Common myeloid progenitor, CD34-positive (primary cell): ENCODE results near the gene FAT2.
A peak's percentile ranks its signal among the peaks of the same experiment; 100 is the strongest.
"Not testable (repeated sequence)": the region's sequence is repeated elsewhere in the genome, so short reads cannot be mapped to it uniquely, and the experiment has no call there.

Experiments
- CTCF ChIA-PET: fragments of 350-600 bp; sonication (Branson Sonifier 250); formaldehyde crosslinking; loops from one replicate; lab custom pipeline; 2021; ENCODE audit warnings: antibody characterized with exemption; lab: Charles Lee
- POLR2A ChIA-PET: fragments of 350-600 bp; sonication (Branson Sonifier 250); formaldehyde crosslinking; loops from one replicate; lab custom pipeline; 2021; ENCODE audit warnings: antibody characterized with exemption; lab: Charles Lee
- DNase-seq, 3 donors: peaks; one replicate each; pipeline versions ENCODE4 v3.0.0 to v3.0.0-alpha.2; 2013
- H3K27ac ChIP-seq, 2 experiments: 1 replicate in 1 of 2; 2 replicates in 1 of 2; pipeline ENCODE4 v1.7.0; 2013; ENCODE audit warnings: inconsistent platforms in 2 of 2, low read length in 2 of 2, mild to moderate bottlenecking in 2 of 2, low read depth in 1 of 2, moderate library complexity in 1 of 2; ENCODE audit not compliant: severe bottlenecking in 2 of 2, insufficient read depth in 1 of 2, poor library complexity in 1 of 2
- H3K27me3 ChIP-seq, 5 experiments: replicated peaks in 2 of 5; 1 replicate in 3 of 5; 2 replicates in 2 of 5; pipeline versions ENCODE4 v1.6.1 to v1.7.0; 2013; ENCODE audit warnings: low read length in 4 of 5, mild to moderate bottlenecking in 2 of 5, moderate library complexity in 2 of 5, inconsistent platforms in 1 of 5; ENCODE audit not compliant: insufficient read depth in 5 of 5, control insufficient read depth in 4 of 5
- H3K36me3 ChIP-seq, 4 experiments: 1 replicate in 2 of 4; 2 replicates in 2 of 4; pipeline versions ENCODE4 v1.6.1 to v1.7.0; 2013; ENCODE audit warnings: low read length in 3 of 4, control low read depth in 1 of 4, mild to moderate bottlenecking in 1 of 4; ENCODE audit not compliant: control insufficient read depth in 4 of 4, insufficient read depth in 4 of 4
- H3K4me1 ChIP-seq, 4 experiments: 1 replicate in 3 of 4; 2 replicates in 1 of 4; pipeline versions ENCODE4 v1.6.1 to v1.7.1; 2013; ENCODE audit warnings: low read length in 3 of 4, mild to moderate bottlenecking in 3 of 4, control low read depth in 1 of 4, inconsistent platforms in 1 of 4, moderate library complexity in 1 of 4; ENCODE audit not compliant: control insufficient read depth in 4 of 4, insufficient read depth in 4 of 4; ENCODE audit errors: control extremely low read depth in 1 of 4
- H3K4me3 ChIP-seq, 7 experiments: 1 replicate in 4 of 7; 2 replicates in 3 of 7; pipeline versions ENCODE4 v1.5.1 to v1.7.0; 2013; ENCODE audit warnings: mild to moderate bottlenecking in 7 of 7, low read length in 6 of 7, moderate library complexity in 6 of 7, inconsistent platforms in 2 of 7, low read depth in 2 of 7, control low read depth in 1 of 7; ENCODE audit not compliant: insufficient read depth in 4 of 7, control insufficient read depth in 1 of 7; ENCODE audit errors: extremely low read depth in 1 of 7
- H3K9me3 ChIP-seq, 5 experiments: 1 replicate in 4 of 5; 2 replicates in 1 of 5; pipeline versions ENCODE4 v1.6.1 to v1.7.1; 2013; ENCODE audit warnings: low read length in 4 of 5, mild to moderate bottlenecking in 2 of 5, inconsistent platforms in 1 of 5, low read depth in 1 of 5, moderate library complexity in 1 of 5; ENCODE audit not compliant: control insufficient read depth in 4 of 5, insufficient read depth in 2 of 5; ENCODE audit errors: control extremely low read depth in 1 of 5
- WGBS: methylation state at CpG from one replicate; pipeline ENCODE4 v1.1.5; 2013; ENCODE audit not compliant: insufficient coverage; 5-methylcytosine and 5-hydroxymethylcytosine counted together

The FAT2 gene

GRCh38 chr5:151581347-151581746 lies 9.8 kb downstream of the FAT2 start:
- no peak for DNase-seq
- ChIA-PET POLR2A (no interaction called here), CTCF (interaction anchor here (1.4 kb wide), 1 partner anchor 11 kb away, joined by 4 read pairs; no protein-coding TSS in a partner anchor)
- 100% methylated on average over 4 of the region's 4 CpGs for WGBS
- H3K4me1 ChIP-seq, result peaks cover 8 to 13% (median 10%) of the 10 kb centered on the region in 4 experiments
- no peaks in the 10 kb centered on the region for H3K9me3 ChIP-seq
- H3K27me3 ChIP-seq, result no peaks in the 10 kb centered on the region
- H3K4me3 ChIP-seq, result no peak overlapping the region
- H3K27ac ChIP-seq, result no peak overlapping the region
- H3K36me3 ChIP-seq, result no peaks in the 10 kb centered on the region

- no peaks in the 10 kb centered on the region for H3K9me3 ChIP-seq
- H3K27ac ChIP-seq, result no peak overlapping the region
- CTCF ChIA-PET, result no interaction called here
- peaks cover 8 to 13% (median 10%) of the 10 kb centered on the region in 4 experiments for H3K4me1 ChIP-seq
- H3K36me3 ChIP-seq, result no peaks in the 10 kb centered on the region
- DNase-seq, result no peak
- no peak overlapping the region for H3K4me3 ChIP-seq
- POLR2A ChIA-PET, result no interaction called here
- 98% methylated on average over 5 of the region's 6 CpGs for WGBS
- H3K27me3 ChIP-seq, result no peaks in the 10 kb centered on the region
Measured at GRCh38 chr5:151580858-151581257, 10.3 kb downstream of the FAT2 start.

- H3K4me1 ChIP-seq, result peaks cover 8 to 13% (median 10%) of the 10 kb centered on the region in 4 experiments
Measured at GRCh38 chr5:151580239-151580638, 10.9 kb downstream of the FAT2 start.

GRCh38 chr5:151579146-151579545 lies 12.0 kb downstream of the FAT2 start:
- peaks cover 8 to 13% (median 10%) of the 10 kb centered on the region in 4 experiments for H3K4me1 ChIP-seq
- no CpG with 5 or more reads among the region's 1 CpG for WGBS
- H3K27me3 ChIP-seq, H3K4me3 ChIP-seq, H3K27ac ChIP-seq, POLR2A ChIA-PET, H3K9me3 ChIP-seq, H3K36me3 ChIP-seq, DNase-seq: not testable (repeated sequence)
- CTCF ChIA-PET, result interaction anchor here (0.6 kb wide), 1 partner anchor 60 kb away, joined by 3 read pairs; no protein-coding TSS in a partner anchor

More at GRCh38 chr5:151580239-151580638, 10.9 kb downstream of the FAT2 start:
- ChIA-PET POLR2A (no interaction called here), CTCF (no interaction called here)
- Histone ChIP-seq H3K27me3 (no peaks in the 10 kb centered on the region), H3K4me3 (no peak overlapping the region), H3K27ac (no peak overlapping the region), H3K9me3 (no peaks in the 10 kb centered on the region), H3K36me3 (no peaks in the 10 kb centered on the region)
- DNase-seq, result no peak
- 99% methylated on average over 9 of the region's 9 CpGs for WGBS

- Histone ChIP-seq H3K4me1 (peaks cover 8 to 13% (median 10%) of the 10 kb centered on the region in 4 experiments), H3K27ac (no peak overlapping the region), H3K36me3 (no peaks in the 10 kb centered on the region), H3K27me3 (no peaks in the 10 kb centered on the region), H3K9me3 (no peaks in the 10 kb centered on the region), H3K4me3 (no peak overlapping the region)
- peak in 1 of 3 donors; percentile 2 for DNase-seq
- 100% methylated on average over 2 of the region's 6 CpGs for WGBS
- ChIA-PET CTCF (no interaction called here), POLR2A (no interaction called here)
Measured at GRCh38 chr5:151578326-151579025, 12.7 kb downstream of the FAT2 start.

- peak; percentile 15 to 56 (median 56) for DNase-seq
- POLR2A ChIA-PET, result no interaction called here
- CTCF ChIA-PET, result no interaction called here
Measured at GRCh38 chr5:151577566-151577965, 13.6 kb downstream of the FAT2 start.

GRCh38 chr5:151574444-151574996 lies 16.6 kb downstream of the FAT2 start:
- no peak for DNase-seq
- no peaks in the 10 kb centered on the region for H3K27me3 ChIP-seq
- no peaks in the 10 kb centered on the region for H3K36me3 ChIP-seq
- ChIA-PET POLR2A (no interaction called here), CTCF (interaction anchor here (0.9 kb wide), 1 partner anchor 8 kb away, joined by 3 read pairs; no protein-coding TSS in a partner anchor)
- peaks cover 8 to 13% (median 10%) of the 10 kb centered on the region in 4 experiments for H3K4me1 ChIP-seq
- H3K4me3 ChIP-seq, result no peak overlapping the region
- H3K27ac ChIP-seq, result no peak overlapping the region
- no peaks in the 10 kb centered on the region for H3K9me3 ChIP-seq
- 100% methylated on average over 1 of the region's 1 CpG for WGBS

More at GRCh38 chr5:151577566-151577965, 13.6 kb downstream of the FAT2 start:
- H3K4me3 ChIP-seq, result peak overlapping the region in 3 of 7 experiments; percentile 7 to 30 (median 24)
- no peak overlapping the region for H3K27ac ChIP-seq
- H3K27me3 ChIP-seq, result no peaks in the 10 kb centered on the region
- WGBS, result 2% methylated on average over 5 of the region's 5 CpGs
- H3K36me3 ChIP-seq, result no peaks in the 10 kb centered on the region
- H3K4me1 ChIP-seq, result peaks cover 8 to 13% (median 10%) of the 10 kb centered on the region in 4 experiments
- H3K9me3 ChIP-seq, result no peaks in the 10 kb centered on the region
